ENCODE results near the gene TEX11.
"Not testable (repeated sequence)": the region's sequence is repeated elsewhere in the genome, so short reads cannot be mapped to it uniquely, and the experiment has no call there.

The TEX11 gene

DNA sequence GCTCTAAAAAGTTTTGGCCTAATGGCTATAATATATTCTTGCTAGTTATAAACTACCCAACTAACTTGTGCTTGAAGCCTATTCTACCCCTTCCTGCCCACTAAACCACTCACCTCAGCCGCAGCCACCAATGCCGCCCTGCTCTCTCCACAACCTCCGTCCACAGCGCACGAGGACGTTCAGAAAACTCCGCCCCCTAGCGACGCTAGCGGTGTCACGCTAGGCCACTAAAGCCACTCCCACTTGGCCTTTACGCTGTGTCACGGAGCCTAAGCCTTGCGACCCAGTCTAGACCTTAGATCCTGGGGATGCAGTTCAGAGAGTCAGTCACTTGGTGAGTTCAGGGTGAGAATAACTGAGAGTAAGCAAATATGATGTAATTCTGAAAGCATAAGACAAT, at the start of gene TEX11:
TSS of gene TEX11 (minus strand) at position 171 of the 400 bp plus-strand sequence. CDS start 922 bp downstream, outside the sequence.
- no peak for DNase-seq

DNA sequence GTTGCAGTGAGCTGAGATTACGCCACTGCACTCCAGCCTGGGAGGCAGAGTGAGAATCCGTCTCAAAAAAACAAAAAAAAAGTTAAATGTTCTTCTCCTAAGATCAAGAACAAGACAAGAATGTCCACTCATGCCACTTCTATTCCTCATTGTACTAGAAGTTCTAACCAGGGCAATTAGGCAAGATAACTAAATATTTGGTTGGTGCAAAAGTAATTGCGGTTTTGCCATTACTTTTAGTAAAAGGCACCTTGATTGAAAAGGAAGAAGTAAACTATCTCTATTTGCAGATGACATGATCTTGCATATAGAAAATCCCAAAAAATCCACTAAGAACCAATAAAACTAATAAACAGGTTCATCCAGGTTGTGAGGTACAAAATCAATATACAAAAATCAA, 46.4 kb upstream of the TEX11 start:
- no peak for DNase-seq

DNA sequence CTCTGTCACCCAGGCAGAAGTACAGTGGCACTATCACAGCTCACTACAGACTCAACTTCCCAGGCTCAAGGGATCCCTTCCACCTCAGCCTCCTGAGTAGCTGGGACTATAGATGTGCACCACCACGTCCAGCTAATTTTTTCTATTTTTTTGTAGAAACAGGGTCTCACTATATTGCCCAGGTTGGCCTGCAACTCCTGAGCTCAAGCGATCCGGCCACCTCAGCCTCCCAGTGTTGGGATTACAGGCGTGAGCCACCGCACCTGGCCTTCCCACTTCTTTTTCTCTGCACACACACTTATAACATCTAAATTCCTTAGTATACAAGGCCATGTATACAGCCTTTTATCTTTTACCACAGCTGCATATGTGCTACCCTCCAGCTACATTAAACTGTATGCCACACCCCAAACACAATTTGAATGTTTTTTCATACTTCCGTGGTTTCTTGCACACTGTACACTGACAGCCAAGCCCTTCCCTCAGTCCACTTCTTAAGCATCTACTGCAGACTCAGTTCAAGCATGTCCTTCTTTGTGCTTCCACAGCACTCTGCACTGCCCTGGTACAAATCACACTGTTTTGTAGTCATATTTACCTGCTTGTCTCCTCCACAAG, 15.9 kb upstream of the TEX11 start:
- DNase-seq, result no peak

DNA sequence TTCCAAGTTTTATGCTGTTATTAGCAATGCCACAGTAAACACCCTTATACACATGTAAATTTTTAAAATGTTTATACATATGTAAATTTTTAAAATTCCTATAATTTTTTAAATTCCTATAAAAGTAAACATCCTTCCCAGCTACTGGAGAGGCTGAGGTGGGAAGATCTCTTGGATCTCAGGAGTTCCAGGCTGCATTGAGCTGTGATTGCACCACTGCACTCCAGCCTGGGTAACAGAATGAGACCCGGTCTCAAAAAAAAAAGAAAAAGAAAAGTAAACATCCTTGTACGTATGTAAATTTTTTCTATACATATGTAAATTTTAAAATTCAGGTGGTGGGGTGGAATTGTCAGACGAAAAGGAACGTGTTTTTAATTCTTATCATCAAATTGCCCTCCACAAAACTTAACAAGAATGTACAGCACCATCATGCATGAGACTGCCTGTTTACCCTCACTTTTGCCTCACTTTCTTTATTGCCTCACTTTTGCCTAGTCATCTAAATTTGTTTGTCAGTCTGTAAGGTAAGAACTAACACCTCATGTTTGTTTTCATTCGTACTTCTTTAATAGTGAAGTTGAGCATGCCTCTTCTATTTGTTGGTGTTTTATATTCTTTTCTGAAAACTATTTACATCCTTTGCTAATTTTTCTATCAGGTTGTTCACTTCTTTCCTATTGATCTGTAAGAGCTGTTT, 14.4 kb upstream of the TEX11 start:
- DNase-seq, result no peak

DNA sequence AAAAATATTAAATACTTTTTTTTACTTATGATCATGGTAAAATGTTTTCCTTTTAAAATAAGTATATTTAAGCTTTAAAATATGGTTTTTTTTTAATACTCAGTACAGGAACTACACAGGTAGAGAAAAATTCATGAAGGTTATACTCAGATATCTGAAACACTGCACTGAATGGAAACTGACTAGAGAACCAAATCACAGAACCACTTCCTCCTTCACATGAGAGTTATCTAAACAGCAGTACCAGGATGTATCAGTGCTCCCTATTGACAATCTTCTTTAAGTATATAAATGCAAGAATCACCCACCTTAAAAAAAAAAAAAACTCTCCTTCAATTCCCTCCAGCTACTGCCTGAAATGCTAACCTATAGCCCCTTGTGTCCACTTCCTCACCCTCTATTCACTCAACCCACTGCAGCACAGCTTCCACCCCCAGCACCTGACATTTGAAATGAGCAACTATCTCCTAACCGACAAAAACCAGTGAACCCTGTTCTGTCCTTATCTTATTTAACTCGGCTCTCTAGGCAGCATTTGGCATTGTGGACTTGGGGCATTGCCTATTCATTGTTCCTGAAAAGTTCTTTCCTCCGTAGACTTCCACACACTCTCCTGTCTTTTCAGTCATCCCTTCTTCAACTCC, 13.3 kb upstream of the TEX11 start:
- DNase-seq, result no peak

DNA sequence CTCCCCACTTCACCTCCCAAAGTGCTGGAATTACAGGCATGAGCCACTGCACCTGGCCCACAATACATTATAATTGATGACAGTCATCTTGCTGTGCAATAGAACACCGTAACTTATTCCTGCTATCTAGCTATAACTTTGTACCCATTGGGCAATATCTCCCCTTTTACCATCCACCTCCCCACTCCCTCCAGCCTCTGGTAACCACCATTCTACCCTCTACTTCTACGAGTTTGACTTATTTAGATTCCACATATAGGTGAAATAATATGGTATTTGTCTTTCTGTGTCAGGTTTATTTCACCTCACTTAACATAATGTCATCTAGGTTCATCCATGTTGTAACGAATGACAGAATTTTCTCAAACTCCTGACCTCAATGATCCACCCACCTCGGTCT, 8.2 kb upstream of the TEX11 start:
- no peak for DNase-seq

DNA sequence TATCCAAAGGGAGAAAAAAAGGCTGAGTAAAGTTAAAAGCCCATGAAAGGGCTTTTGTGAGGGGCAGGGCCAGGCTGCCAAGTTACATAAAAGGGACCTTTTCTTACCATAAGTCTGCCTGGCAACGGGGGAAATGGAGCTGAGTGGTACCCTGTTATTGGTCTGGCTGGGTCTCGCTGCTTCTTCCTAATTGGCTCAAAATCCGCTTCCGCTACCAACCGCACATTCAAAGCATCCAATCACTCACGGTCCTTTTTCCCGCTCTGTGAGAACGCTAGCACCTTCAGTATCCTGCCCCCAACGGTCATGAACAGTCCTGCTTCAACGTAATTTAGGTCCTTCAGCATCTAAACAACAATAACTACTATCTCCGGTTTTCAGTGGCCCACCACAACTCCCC, 611 bp downstream of the TEX11 start:
- no peak for DNase-seq

DNA sequence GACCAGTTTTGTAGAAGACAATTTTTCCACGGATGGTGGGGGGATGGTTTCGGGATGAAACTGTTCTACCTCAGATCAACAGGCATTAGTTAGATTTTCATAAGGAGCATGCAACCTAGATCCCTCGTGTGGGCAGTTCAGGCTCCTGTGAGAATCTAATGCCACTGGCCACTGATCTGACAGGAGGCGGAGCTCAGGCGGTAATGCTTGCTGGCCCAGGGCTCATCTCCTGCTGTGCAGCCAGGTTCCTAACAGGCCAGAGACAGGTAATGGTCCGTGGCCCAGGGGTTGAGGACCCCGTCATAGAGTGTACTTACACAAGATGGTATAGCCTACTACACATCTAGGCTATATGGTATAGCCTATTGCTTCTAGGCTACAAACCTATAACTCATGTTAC, 7.0 kb downstream of the TEX11 start:
- no peak for DNase-seq

DNA sequence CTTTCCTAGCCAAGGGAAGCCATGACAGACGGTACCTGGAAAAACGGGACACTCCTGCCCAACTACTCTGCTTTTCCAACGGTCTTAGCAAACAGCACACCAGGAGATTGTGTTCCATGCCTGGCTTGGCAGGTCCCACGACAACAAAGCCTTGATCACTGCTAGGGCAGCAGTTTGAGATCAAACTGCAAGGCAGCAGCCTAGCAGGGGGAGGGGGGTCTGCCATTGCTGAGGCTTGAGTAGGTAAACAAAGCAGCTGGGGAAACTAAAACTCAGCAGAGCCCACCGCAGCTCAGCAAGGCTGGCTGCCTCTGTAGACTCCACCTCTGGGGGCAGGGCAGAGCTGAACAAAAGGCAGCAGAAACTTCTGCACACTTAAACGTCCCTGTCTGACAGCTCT, 18.1 kb downstream of the TEX11 start:
- DNase-seq, result not testable (repeated sequence)

DNA sequence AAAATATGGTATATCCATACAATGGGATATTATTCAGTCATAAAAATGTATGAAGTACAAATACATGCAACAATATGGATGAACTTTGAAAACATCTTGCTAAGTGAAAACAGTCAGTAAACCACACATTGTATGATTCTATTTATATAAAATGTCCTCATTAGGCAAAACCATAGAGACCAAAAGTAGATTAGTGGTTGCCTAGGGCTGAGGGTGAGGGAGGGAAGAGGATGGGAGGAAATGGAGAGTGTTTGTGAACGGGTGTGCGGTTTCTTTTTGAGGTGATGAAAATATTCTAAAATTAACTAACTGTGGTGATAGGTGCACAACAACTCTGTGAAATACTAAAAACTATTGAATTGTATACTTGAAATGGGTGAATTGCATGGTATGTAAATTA, 29.6 kb downstream of the TEX11 start:
- DNase-seq, result no peak

DNA sequence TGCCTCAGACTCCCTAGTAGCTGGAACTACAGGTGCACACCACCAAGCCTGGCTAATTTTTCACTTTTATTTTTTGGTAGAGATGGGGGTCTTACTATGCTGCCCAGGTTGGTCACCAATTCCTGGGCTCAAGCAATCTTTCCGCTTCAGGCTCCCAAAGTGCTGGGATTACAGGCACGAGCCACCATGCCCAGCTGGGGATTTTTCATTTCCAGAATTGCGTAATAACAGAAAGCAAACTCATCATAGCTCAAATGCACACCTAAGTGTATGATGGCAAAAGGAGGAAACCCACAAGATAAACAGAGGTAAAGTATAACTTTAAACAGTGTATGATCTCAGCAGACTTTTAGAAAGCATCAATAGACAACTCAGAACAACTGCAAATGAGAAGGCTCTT, 56.2 kb downstream of the TEX11 start:
- no peak for DNase-seq

DNA sequence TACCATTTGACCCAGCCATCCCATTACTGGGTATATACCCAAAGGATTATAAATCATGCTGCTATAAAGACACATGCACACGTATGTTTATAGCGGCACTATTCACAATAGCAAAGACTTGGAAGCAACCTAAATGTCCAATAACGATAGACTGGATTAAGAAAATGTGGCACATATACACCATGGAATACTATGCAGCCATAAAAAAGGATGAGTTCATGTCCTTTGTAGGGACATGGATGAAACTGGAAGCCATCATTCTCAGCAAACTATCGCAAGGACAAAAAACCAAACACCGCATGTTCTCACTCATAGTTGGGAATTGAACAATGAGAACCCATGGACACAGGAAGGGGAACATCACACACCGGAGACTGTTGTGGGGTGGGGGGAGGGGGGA, 64.4 kb downstream of the TEX11 start:
- not testable (repeated sequence) for DNase-seq

DNA sequence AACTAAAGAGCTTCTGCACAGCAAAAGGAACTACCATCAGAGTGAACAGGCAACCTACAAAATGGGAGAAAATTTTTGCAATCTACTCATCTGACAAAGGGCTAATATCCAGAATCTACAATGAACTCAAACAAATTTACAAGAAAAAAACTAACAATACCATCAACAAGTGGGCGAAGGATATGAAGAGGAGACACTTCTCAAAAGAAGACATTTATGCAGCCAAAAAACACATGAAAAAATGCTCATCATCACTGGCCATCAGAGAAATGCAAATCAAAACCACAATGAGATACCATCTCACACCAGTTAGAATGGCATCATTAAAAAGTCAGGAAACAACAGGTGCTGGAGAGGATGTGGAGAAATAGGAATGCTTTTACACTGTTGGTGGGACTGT, 64.9 kb downstream of the TEX11 start:
- DNase-seq, result not testable (repeated sequence)

DNA sequence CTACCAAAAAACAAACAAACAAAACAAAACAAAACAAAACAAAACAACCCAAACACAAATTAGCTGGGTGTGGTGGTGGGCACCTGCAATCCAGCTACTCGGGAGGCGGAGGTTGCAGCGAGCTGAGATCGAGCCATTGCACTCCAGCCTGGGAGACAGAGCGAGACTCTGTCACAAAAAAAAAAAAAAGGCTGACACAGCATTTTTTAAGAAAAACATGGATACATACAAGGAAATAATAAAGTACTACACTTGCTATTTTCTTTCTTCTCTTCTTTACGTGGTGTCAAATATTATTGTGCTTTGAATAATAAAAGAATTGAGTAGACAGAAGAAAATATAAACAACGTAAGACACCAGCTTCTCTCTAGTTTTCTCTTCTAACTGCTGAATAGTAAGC, 73.9 kb downstream of the TEX11 start:
- DNase-seq, result no peak

DNA sequence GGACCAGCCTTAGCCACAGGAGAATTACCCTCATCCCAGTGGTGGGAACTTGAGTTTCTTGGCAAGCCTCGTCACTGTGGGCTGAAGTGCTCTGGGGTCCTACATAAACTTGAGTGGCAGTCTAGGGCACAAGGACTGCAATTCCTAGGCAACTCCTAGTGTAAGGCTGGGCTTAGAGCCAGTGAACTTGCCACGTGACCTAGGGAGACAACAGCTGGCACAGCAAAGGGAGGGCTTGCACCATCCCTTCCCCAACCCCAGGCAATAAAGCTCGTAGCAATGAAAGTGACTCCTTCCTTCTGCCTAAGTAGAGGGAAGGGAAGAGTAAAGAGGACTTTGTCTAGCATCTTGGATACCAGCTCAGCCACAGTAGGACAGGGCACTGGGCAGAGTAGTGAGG, 81.8 kb downstream of the TEX11 start:
- DNase-seq, result peak; percentile 47

DNA sequence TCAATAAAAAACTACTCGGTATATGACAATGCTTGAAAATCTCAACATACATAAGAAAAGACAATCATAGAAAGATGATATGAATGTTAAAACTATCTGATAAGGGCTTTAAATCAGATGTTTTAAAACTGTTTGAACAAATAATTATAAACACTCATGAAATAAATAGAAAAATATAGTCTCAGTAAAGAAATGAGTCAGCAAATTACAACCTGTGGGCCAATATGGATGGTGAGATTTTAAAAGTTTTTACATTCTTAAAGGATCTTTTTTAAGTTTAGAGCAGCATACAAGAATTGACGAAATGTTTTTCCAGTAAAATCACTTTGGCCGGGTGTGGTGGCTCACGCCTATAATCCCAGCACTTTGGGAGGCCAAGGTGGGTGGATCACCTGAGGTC, 83.1 kb downstream of the TEX11 start:
- DNase-seq, result no peak

DNA sequence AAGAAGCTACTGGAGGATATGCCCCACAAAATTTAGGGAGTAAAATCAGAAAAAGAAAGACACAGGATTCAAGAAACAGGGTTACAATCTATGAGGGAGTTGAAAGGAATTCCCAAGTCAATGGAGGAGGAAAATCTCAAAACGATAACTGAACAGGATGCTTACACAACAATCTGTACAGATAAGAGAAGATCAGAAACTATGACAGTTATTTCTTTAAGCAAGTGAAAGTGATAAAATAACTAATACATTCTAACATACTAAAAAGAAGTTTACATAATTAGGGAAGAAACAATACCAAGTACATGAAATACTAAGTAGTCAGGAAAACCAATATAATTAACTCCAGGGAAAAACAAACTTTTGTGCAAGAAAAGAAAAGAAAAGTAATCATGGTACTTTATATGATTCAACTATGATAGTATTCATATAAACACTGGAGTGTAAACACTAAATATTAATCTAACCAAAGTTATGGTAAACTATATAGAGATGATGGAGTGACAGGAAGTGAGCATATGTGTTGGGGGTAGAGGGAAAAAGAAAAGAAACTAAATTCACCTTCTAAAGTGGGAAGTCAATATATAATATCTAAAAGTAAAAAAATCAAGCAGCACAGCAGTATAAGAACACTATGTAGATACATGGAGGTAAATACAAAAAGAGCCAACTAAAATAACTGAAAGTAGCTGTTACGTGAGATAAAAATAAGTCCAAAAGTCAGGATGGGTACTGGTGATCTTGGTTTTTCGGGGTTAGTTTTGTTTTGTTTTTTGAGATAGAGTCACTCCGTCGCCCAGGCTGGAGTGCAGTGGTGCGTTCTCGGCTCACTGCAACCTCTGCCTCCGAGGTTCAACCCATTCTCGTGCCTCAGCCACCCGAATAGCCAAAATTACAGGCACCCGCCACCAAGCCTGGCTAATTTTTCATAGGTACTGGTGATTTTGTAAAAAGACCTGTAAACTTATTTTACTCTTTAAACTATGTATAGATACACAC, 99.3 kb downstream of the TEX11 start:
- DNase-seq, result no peak

DNA sequence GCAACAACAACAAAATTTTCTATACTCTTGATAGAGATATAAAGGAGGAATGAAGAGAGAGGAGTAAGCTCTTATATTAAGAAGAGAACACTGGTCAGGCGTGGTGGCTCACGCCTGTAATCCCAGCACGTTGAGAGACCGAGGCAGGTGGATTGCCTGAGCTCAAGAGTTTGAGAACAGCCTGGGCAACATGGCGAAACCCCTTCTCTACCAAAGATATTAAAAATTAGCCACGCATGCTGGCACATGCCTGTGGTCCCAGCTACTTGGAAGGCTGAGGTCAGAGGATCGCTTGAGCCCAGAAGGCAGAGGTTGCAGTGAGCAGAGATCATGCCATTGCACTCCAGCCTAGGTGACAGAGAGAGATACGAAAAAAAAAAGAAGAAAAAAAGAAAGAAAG, 102.4 kb downstream of the TEX11 start:
- no peak for DNase-seq

DNA sequence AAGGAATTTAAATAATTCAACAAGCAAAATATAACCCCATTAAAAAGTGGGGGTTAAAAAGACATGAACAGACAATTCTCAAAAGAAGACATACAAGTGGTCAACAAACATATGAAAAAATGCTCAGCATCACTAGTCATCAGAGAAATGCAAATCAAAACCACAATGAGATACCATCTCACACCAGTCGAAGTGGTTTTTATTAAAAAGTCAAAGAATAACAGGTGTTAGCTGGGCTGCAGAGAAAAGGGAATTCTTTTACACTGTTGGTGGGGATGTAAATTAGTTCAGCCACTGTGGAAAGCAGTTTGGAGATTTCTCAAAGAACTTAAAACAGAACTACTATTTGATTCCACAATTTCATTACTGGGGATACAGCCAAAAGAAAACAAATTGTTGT, 111.8 kb downstream of the TEX11 start:
- DNase-seq, result not testable (repeated sequence)

DNA sequence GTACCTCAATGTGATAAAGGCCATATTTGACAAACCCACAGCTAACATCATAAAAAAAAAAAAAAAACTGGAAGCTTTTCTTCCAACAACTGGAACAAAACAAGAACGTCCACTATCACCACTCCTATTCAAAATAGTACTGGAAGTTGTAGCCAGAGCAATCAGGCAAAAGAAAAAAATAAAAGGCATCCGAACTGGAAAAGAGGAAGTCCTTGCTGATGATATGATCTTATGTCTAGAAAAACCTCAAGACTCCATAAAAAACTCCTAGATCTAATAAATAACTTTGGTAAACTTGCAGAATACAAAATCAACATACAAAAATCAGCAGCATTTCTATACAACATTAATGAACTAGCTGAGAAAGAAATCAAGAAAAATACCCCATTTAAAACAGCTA, 134.3 kb downstream of the TEX11 start:
- DNase-seq, result no peak

DNA sequence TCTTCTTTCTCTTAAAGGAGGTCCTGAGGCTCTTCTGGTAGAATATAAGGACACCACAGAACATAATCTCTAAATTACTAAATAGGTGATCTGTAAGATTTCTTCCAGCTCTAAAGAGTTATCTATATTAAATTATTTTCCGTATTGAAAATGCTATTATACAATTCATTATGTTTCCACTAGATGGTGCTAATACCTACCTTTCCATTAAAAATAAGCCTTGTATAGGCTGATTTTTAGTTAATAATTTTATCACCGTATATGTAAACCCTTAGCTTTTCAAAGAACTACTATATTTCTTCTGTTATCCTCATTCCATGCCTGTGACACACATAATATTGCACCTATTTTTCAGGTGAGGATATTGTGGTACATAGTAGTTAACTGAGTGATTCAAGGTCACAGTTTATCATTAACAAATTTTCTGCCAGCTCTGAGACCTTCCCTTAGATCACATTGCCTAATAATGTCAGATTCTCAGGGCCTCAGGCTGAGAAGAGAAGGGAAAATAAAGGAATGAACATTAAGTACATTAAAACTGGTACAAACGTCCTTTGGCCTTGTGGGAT, 138.8 kb downstream of the TEX11 start:
- no peak for DNase-seq

DNA sequence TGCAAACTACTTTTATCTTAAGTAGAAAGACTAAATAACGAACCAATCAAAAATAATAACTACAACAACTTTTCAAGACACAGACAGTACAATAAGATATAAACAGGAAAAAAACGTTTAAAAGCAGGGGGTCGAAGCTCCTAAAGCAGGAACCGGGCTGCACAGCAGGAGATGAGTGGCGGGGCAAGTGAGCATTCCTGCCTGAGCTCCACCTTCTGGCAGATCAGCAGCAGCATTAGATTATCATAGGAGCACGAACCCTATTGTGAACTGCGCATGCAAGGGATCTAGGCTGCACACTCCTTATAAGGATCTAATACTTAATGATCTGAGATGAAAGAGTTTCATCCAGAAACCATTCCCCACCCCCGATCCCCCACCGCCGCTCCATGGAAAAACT, 146.2 kb downstream of the TEX11 start:
- no peak for DNase-seq

DNA sequence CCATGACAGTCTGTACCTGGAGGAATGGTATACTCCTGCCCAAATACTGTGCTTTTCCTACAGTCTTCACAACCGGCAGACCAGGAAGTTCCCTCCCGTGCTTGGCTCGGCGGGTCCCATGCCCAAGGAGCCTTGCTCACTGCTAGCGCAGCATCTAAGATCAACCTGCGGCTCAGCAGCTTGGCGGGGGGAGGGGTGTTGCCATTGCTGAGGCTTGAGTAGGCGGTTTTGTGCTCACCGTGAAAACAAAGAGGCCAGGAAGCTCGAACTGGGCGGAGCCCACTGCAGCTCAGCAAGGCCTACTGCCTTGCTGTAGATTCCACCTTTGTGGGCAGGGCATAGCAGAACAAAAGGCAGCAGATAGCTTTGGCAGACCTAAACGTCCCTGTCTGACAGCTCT, 152.7 kb downstream of the TEX11 start:
- no peak for DNase-seq

Data from femur (tissue), 1 donor.